IPS-NIHi7 (cell line): ENCODE data around the gene VPREB1.
"Not testable (repeated sequence)": the region's sequence is repeated elsewhere in the genome, so short reads cannot be mapped to it uniquely, and the experiment has no call there.

ENCODE experiments used
- DNase-seq: peaks from one replicate; pipeline ENCODE4 v3.0.0; 2012; ENCODE audit warnings: mixed read lengths; ENCODE audit errors: extremely low spot score

The VPREB1 gene

DNA sequence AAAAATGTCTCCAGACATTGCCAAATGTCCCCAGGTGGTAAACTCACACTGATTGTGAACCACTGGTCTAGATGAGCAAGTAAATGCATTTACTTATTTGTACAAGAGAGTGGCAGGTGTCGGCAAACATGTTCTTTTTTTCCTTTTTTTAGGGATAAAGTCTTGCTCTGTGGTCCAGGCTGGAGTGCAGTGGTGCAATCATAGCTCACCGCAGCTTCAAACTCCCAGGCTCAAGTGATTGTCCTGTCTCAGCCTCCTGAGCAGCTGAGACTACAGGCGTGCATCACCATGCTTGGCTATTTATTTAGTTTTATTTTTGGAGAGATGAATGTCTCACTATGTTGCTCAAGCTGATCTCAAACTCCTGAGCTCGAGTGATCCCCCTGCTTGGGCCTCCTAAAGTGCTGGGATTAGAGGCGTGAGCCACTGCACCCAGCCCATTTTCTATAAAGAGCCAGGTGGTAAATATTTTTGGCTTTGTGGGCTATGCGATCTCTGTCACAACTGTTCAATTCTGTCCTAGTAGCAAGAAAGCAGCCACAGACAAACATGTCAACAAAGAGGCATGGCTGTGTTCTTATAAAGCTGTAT lies 1.4 kb downstream of the VPREB1 start:
- no peak for DNase-seq

DNA sequence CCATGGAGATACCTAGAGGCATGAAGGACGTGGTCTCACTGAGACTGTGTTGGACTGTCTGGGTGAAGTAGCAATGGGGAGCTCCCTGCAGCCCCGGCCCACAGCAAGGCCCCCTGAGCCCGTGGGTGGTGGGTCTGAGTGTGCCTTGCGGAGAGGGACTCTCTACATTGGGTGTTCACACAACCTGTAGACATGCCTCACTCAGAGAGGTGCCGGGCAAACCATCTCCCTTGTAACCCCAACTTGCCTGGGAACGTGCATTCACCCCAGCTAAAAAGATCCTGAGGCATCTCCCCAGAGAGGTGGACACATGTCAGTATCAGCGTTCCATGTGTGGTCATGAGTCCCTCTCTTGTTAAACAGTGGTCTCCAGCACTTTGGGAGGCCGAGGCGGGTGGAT lies 2.1 kb downstream of the VPREB1 start:
- DNase-seq: no peak

DNA sequence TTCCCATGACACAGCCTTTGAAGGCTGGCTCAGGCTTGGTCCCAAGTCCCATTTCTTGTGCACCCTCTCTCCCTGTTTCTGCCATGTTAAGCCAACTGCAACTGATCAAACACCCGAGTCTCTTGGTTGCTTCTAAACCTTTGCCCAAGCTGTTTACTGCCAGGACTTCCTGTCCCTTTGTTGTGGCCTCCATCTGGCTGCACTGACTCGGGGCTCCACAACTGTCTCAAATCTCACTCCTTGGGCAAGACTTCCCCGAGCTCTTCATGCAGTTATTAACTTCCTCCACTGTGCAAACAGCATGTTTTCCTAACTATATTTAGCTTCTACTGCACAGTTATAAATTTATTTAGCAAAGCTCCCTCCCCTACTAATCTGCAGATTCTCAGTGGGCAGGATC lies 4.3 kb downstream of the VPREB1 start:
- no peak for DNase-seq

DNA sequence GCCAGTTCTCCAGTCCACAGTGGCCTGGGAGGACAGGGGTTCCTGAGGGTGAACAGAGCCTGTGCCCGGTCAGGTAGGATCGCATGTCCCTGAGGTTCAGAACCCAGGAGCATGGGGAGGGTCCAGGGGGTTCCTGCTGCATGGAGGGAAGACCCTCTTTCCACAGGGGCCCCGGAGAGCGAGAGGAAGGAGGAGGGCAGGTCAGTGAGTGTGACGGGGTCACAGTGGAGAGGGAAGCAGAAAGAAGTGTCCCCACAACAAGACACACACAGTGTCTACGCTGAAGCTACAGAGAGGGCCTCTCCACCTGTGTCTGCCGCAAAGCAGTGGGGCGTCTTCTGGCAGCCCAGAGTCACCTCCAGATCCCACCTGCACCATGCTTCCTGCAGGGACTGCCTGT lies 6.1 kb downstream of the VPREB1 start:
- DNase-seq: not testable (repeated sequence)

DNA sequence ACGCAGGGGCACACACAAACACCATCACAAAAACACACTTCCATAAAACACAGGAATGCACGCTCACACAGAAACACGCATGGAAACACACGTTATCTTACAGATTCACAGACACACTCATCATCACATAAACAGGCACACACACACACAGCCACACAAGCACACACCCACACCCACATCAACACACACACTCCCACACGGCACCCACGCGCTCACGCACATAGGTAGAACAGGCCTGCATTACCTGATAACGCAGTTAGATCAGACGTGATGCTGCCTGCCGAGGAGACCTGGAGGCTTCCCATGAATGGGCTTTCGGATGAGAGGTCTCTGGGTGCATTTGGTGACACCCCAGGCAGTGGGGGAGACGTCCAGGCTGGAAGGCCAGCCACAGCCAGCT lies 11.5 kb downstream of the VPREB1 start:
- DNase-seq: not testable (repeated sequence)

DNA sequence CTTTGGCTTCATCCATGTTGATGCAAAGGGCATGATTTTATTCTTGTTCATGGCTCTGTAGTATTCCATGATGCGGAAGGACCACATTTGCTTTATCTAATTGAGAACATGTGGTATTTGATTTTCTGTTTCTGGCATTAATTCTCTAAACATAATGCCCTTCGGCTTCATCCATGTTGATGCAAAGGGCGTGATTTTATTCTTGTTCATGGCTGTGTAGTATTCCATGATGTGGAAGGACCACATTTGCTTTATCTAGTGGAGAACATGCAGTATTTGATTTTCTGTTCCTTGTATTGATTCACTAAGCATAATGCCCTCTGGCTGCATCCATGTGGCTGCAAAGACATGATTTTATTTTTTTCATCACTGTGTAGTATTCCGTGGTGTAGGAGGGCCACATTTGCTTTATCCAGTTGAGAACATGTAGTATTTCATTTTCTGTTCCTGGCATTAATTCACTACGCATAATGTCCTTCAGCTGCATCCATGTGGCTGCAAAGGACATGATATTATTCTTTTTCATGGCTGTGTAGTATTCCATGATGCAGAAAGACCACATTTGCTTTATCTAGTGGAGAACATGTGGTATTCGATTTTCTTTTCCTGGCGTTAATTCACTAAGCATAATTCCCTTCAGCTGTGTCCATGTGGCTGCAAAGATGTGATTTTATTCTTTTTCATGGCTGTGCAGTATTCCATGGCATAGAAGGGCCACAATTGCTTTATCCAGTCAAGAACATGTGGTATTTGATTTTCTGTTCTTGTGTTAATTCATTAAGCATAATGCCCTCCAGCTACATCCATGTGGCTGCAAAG lies 14.2 kb downstream of the VPREB1 start:
- DNase-seq: not testable (repeated sequence)

DNA sequence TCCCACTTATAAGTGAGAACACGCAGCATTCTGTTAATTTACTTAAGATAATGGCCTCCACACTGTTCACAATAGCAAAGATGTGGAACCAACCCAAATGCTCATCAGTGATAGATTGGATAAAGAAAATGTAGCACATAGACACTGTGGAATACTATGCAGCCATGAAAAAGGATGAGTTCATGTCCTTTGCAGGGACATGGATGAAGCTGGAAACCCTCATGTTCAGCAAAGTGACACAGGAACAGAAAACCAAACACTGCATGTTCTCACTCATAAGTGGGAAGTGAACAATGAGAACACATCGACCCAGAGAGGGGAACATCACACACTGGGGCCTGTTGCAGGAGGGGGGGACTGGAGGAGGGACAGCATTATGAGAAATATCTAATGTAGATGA lies 15.6 kb downstream of the VPREB1 start:
- not testable (repeated sequence) for DNase-seq

DNA sequence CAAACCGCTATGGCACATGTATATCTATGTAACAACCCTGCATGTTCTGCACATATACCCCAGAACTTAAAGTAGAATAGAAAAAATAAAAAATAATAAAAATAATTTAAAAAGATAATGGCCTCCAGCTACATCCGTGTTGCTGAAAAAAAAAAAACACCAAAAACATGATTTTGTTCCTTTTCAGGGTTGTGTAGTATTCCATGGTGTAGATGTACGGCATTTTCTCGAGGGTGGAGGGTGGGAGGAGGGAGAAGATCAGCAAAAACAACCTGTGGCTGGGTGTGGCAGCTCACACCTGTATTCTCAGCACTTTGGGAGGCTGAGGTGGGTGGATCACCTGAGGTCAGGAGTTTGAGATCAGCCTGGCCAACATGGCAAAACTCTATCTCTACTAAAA lies 16.0 kb downstream of the VPREB1 start:
- not testable (repeated sequence) for DNase-seq

DNA sequence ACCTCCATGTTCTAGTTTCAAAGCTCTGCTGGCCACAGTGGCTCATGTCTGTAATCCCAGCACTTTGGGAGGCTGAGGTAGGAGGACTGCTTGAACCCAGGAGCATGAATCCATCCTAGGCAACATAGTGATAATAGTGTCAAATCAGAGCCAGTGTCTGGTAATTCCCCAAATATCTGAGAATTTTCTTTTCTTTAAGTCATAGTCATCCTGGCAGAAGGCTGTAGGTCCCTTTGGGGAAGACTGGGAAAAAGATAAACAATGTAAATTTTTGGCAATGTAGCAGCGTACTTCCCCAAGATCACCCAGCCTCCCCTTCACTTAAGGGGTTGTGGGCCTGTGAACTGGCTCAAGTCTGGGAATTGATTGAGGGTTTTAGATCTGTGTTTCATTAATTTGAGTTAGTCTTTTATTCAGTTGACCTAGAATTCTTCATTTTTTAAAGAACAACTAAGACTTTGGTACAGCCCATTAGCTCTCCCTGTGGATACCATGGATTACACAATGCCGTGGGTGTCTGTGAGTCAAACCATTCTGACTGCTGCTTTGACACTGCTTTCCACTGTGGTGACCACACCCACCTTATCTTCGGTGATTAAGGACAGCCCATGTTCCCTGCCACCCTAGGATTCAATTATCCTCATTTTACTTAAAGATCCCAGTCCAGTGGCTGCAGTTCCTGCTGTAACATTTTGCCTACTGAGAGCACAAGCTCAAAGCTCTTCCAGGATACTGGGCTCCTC lies 17.9 kb downstream of the VPREB1 start:
- DNase-seq: not testable (repeated sequence)

DNA sequence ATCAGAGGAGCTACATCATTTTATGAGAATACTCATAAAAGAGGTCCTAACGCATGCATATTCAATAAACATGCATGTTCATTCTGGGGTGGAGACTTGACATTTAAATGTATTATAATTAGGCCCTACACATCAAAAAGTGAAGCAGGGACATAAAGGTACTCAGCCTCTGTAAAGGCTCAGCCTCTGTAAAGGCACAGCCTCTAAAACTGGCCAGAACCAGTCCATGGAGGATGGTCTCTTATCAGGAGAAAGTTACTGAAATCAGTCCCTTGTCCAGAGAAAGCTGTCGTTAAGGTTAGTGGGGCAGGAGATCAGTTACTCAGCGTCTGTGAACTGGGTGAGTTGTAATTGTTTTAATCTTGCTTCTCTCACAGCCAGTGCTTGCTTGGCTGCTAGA lies 19.2 kb downstream of the VPREB1 start:
- DNase-seq: not testable (repeated sequence)

DNA sequence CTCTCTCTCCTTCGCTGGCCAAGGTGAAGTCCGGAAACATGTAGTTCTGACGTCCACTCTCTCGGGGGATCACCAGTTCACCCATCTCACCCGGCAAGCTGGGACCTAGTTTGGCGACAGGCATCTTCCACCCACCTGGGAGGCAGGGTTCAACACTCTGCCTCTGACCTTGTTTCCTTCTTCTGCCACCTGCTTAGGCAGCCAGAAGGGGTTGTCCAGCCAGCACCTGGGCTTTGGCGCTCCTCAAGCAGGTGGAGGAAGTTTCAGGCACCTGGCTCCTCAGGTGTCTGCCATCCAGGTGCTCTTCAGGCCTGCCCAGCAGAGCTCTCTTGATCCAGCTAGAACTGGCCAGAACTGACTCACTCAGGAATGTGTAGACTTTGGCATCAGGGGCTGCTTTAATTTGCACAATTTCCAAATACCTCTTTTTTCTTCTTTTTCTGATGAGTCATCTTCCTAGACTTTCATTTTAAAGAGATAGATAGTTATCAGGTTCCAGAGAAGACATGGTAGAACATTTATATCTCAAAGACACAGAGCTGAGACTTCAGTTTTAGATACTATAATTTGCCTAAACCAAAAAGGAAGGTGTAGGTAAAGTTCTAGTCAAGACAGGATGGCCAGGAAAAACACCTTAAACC lies 25.6 kb downstream of the VPREB1 start:
- not testable (repeated sequence) for DNase-seq

DNA sequence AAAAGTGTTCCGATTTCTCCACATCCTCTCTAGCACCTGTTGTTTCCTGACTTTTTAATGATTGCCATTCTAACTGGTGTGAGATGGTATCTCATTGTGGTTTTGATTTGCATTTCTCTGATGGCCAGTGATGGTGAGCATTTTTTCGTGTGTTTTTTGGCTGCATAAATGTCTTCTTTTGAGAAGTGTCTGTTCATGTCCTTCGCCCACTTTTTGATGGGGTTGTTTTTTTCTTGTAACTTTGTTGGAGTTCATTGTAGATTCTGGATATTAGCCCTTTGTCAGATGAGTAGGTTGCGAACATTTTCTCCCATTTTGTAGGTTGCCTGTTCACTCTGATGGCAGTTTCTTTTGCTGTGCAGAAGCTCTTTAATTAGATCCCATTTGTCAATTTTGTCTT lies 32.8 kb downstream of the VPREB1 start:
- DNase-seq: not testable (repeated sequence)

DNA sequence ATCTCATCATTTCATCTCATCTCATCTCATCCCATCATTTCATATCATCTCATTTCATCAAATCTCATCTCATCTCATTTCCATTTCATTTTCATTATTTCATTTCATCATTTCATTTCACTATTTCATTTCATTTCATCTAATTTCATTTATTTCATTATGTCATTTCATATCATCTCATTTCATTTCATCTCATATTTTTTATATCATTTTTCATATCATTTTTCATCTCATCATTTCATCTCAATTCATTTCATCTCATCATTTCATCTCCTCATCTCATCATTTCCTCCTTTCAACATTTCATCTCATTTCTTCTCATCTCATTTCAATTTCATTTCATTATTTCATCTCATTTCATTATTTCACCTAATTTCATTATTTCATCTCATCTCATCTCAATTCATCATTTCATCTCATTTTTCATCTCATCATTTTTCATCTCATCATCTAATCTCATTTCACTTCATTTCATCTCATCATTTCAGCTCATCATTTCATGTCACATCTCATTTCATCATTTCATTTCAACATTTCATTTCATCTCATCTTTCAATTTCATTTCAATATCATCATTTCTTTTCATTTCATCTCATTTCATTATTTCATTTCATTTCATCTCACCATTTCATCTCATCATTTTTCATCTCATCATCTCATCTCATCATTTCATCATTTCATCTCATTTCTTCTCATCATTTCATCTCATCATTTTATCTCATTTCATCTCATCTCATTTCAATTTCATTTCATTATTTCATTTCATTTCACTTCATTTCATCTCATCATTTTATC lies 40.6 kb downstream of the VPREB1 start:
- not testable (repeated sequence) for DNase-seq

DNA sequence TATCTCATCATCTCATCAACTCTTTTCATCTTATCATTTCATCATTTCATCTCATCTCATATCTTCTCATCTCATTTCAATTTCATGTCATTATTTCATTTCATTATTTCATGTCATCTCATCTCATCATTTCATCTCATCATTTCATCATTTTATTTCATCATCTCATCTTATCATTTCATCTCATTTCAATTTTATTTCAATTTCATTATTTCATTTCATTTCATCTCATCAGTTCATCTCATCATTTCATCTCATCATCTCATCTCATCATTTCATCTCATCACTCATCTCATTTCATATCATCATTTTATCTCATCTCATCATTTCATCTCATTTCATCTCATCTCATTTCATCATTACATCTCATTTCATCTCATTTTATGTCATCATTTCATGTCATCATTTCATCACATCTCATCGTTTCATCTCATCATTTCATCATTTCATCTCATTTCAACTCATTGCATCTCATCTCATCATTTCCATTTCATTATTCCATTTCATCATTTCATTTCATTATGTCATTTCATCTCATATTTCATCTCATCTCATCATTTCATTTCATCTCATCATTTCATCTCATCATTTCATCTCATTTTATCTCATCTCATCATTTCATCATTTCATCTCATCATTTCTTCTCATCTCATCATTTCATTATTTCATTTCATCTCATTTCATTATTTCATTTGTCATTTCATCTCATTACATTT lies 42.0 kb downstream of the VPREB1 start:
- DNase-seq: not testable (repeated sequence)

DNA sequence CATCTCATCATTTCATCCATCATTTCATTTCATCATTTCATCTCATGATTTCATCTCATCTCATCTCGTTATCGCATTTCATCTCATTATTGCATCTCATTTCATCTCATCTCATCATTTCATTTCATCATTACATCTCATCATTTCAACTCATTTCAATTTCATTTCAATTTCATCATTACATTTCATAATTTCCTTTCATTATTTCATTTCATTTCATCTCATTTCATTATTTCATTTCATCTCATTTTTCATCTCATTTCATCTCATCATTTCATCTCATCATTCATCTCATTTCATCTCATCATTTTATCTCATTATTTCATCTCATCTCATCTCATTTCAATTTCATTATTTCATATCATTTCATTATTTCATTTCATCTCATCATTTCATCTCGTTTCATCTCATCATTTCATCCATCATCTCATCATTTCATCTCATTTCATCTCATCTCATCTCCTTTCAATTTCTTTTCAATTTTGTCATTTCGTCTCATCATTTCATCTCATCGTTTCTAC lies 42.6 kb downstream of the VPREB1 start:
- DNase-seq: not testable (repeated sequence)

DNA sequence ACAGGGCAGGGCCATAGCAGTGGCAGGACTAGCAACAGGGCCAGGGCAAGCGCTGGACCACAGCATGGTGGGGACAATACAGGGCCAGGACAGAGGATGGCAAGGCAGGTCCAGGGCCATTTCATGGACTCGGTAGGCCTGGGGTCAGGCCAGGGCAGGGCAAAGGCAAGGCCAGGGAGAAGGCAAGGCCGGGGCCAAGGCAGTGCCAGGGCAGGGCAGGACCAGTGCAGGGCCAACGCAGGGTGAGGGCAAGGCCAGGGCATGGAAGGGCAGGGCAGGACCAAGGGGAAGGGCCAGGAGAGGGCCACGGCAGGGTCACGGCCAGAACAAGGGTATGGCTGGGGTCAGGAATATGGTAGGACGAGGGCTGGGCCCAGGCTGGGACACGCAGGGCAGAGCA lies 45.1 kb downstream of the VPREB1 start:
- DNase-seq: not testable (repeated sequence)

DNA sequence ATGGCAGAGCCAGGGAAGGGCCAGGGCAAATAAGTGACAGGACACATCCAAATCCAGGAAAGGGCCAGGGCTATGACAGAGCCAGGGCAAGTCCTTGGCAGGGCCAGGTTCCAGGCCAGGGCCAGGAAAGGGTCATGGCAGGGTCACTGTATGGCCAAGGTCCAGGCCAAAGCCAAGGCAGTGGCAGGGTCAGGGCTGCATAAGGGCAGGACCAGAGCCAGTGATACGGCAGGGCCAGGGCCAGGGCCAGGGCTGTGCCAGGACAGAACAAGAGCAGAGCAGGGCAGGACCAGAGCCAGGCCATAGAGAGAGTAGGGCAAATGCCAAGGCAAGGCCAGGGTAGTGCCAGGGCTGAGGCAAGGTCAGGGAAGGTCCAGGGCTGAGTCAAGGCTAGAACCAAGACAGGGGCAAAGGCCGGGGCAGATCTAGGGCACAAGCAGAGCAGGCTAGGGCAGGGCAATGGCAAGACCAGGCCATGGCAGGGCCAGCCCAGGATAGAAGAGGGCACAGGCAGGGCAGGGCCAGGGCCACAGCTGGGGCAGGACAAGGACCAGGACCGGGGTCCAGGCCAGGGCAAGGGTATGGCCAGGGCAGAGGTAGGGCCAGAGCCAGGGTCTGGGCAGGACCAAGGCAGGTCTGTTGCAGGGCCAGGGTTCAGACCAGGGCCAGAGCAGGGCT lies 46.7 kb downstream of the VPREB1 start:
- DNase-seq: not testable (repeated sequence)

DNA sequence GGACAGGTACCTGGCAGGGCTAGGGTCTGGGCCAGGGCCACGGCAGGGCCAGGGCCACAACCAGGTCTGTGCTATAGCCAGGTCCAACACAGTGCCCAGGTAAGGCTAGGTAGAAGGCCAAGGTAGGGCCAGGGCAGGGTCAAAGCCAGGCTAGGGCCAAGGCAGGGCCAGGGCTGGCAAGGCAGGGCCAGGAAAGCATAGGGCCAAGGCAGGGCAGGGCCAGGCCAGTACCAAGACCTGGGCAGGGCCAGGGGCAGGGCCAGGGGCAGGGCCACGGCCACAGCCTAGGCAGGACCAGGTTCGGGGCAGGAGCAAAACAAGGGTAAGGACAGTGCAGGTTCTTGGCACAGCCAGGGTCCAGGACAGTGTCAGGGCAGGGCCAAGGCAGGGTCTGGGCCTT lies 48.1 kb downstream of the VPREB1 start:
- not testable (repeated sequence) for DNase-seq

DNA sequence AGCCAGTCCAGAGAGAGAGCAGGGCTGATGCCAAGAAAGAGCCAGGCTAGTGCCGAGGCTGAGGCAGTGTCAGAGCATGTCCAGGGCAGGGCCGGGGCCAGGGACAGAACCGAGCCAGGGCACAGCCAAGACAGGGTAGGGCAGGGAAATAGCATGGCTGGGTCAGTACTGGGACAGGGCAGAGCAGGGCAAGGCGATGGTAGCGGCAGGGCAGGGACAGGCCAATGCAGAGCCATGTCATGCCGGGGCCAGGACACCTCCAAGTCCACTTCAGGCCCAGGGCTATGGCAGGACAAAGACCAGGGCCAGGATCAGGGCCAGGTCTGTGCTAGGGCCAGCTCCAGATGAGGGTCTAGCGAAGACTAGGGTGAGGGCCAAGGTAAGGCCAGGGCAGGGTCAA lies 48.9 kb downstream of the VPREB1 start:
- DNase-seq: not testable (repeated sequence)

DNA sequence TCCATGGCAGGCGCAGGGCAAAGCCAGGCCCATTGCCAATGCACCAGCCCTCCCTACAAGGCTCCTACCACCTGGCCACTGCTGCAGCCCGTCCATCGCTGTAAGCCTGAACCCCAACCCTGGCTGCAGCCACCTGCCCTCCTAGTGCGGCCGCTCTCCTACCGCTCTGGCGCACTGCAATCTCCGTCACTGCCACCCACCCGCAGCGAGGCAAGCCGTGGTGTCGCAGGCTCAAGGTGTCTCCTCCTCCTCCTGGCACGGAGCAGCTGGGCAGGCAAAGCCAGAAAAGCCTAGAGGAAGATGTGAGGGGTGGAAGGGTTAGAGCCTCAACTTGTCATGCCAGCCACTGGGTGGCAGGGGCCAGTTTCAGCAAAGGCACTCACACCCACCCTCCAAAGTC lies 50.1 kb downstream of the VPREB1 start:
- DNase-seq: not testable (repeated sequence)
